SK-N-MC (cell line): ENCODE results near the gene TMEM52.

Experiments used
- DNase-seq: peaks from one replicate; pipeline ENCODE4 v3.0.0-alpha.2; 2011; ENCODE audit warnings: low read depth, low spot score
- H3K27ac ChIP-seq: fragments of 200-600 bp; sonication (generic); 2 replicates; pipeline ENCODE4 v1.5.1; 2016; ENCODE audit warnings: mixed run types
- H3K36me3 ChIP-seq: fragments of 200-600 bp; sonication (generic); 2 replicates; pipeline ENCODE4 v1.6.1; 2017; ENCODE audit warnings: antibody characterized with exemption, low read length, mixed read lengths; ENCODE audit not compliant: insufficient read depth
- H3K4me3 ChIP-seq: fragments of 200-600 bp; sonication (generic); 2 replicates; pipeline ENCODE4 v1.5.1; 2016
- H3K9ac ChIP-seq: fragments of 200-600 bp; sonication (generic); 2 replicates; pipeline ENCODE4 v1.8.0; 2017; ENCODE audit warnings: mixed run types, mixed read lengths; ENCODE audit not compliant: insufficient read length
- H3K9me3 ChIP-seq: fragments of 200-600 bp; sonication (generic); 2 replicates; pipeline ENCODE4 v1.6.1; 2017; ENCODE audit warnings: low read depth, mild to moderate bottlenecking, antibody characterized with exemption, low read length, moderate library complexity, mixed read lengths
- EZH2 ChIP-seq: fragments of 200-600 bp; sonication (generic); IDR thresholded peaks from one replicate; pipeline ENCODE4 v1.6.1; 2017; ENCODE audit warnings: antibody characterized with exemption
- FOXP2 ChIP-seq: optimal IDR thresholded peaks from 2 replicates; pipeline ENCODE3; 2011; ENCODE audit warnings: mild to moderate bottlenecking, moderate library complexity; ENCODE audit not compliant: insufficient read depth; ENCODE audit errors: extremely low read length, control extremely low read depth
- POLR2AphosphoS5 ChIP-seq: IDR thresholded peaks from 2 replicates; pipeline ENCODE4 v1.6.1; 2012; ENCODE audit warnings: mild to moderate bottlenecking, low read depth, low read length, borderline replicate concordance

TMEM52 gene

GRCh38 chr1:1926886-1927660 lies 8.0 kb upstream of the TMEM52 start:
- DNase-seq: no peak
- Histone ChIP-seq H3K9me3 (no peaks in the 10 kb centered on the region), H3K4me3 (no peak overlapping the region), H3K27ac (no peak overlapping the region), H3K36me3 (no peaks in the 10 kb centered on the region), H3K9ac (no peak overlapping the region)
- no peak for TF ChIP-seq EZH2
- no peak for TF ChIP-seq POLR2AphosphoS5
- TF ChIP-seq FOXP2: no peak

- Histone ChIP-seq H3K27ac (no peak overlapping the region), H3K4me3 (no peak overlapping the region), H3K36me3 (no peaks in the 10 kb centered on the region), H3K9me3 (no peaks in the 10 kb centered on the region), H3K9ac (no peak overlapping the region)
- no peak for TF ChIP-seq EZH2
- no peak for TF ChIP-seq FOXP2
- no peak for TF ChIP-seq POLR2AphosphoS5
- DNase-seq: no peak
Observed at GRCh38 chr1:1926346-1926811, 7.3 kb upstream of the TMEM52 start.

- no peak for DNase-seq
- H3K9ac ChIP-seq: no peak overlapping the region
- no peak overlapping the region for H3K4me3 ChIP-seq
- no peaks in the 10 kb centered on the region for H3K9me3 ChIP-seq
- TF ChIP-seq POLR2AphosphoS5 (no peak), EZH2 (no peak), FOXP2 (no peak)
- H3K36me3 ChIP-seq: no peaks in the 10 kb centered on the region
- no peak overlapping the region for H3K27ac ChIP-seq
Observed at GRCh38 chr1:1925437-1926345, 6.6 kb upstream of the TMEM52 start.

- no peak for DNase-seq
- no peaks in the 10 kb centered on the region for H3K9me3 ChIP-seq
- no peaks in the 10 kb centered on the region for H3K36me3 ChIP-seq
- H3K4me3 ChIP-seq: no peak overlapping the region
- TF ChIP-seq EZH2 (no peak), FOXP2 (no peak), POLR2AphosphoS5 (no peak)
- no peak overlapping the region for H3K9ac ChIP-seq
- no peak overlapping the region for H3K27ac ChIP-seq
Observed at GRCh38 chr1:1924849-1925248, 5.8 kb upstream of the TMEM52 start.

- Histone ChIP-seq H3K36me3 (no peaks in the 10 kb centered on the region), H3K27ac (no peak overlapping the region), H3K9ac (no peak overlapping the region), H3K9me3 (no peaks in the 10 kb centered on the region), H3K4me3 (no peak overlapping the region)
- TF ChIP-seq POLR2AphosphoS5: no peak
- TF ChIP-seq FOXP2: no peak
- no peak for TF ChIP-seq EZH2
- no peak for DNase-seq
Observed at GRCh38 chr1:1924386-1924785, 5.3 kb upstream of the TMEM52 start.

GRCh38 chr1:1922956-1923833 lies 4.1 kb upstream of the TMEM52 start:
- no peak overlapping the region for H3K9ac ChIP-seq
- no peak overlapping the region for H3K27ac ChIP-seq
- H3K36me3 ChIP-seq: no peaks in the 10 kb centered on the region
- no peak overlapping the region for H3K4me3 ChIP-seq
- TF ChIP-seq POLR2AphosphoS5 (no peak), FOXP2 (no peak), EZH2 (no peak)
- no peaks in the 10 kb centered on the region for H3K9me3 ChIP-seq
- no peak for DNase-seq

- no peak overlapping the region for H3K27ac ChIP-seq
- TF ChIP-seq POLR2AphosphoS5: no peak
- H3K36me3 ChIP-seq: no peaks in the 10 kb centered on the region
- no peak overlapping the region for H3K4me3 ChIP-seq
- no peak overlapping the region for H3K9ac ChIP-seq
- no peaks in the 10 kb centered on the region for H3K9me3 ChIP-seq
- no peak for DNase-seq
Observed at GRCh38 chr1:1922702-1922955, 3.5 kb upstream of the TMEM52 start.

GRCh38 chr1:1921901-1922701 lies 3.0 kb upstream of the TMEM52 start:
- H3K36me3 ChIP-seq: no peaks in the 10 kb centered on the region
- H3K9ac ChIP-seq: no peak overlapping the region
- TF ChIP-seq FOXP2: no peak
- no peak for TF ChIP-seq EZH2
- no peak for TF ChIP-seq POLR2AphosphoS5
- H3K9me3 ChIP-seq: no peaks in the 10 kb centered on the region
- H3K27ac ChIP-seq: no peak overlapping the region
- no peak overlapping the region for H3K4me3 ChIP-seq
- DNase-seq: no peak
